Measurements from ENCODE around the gene AKAP6. TPM values are rescaled to one million over a fixed set of nuclear protein-coding genes. Genes with fewer than 3 reads are reported as not detected.

Gene AKAP6
- total RNA-seq, 1 donor from 2014 or later: 1.3 TPM

- DNase-seq (ENCODE audit: low read depth): no peak
- H3K27me3 ChIP-seq (ENCODE audit: control insufficient read depth, insufficient read depth, low read length): no peaks in the 10 kb centered on the region
- no peaks in the 10 kb centered on the region for H3K36me3 ChIP-seq (ENCODE audit: control insufficient read depth, insufficient read depth, low read length)
- no peak for TF ChIP-seq CTCF (IDR thresholded peaks at IDR 0.05; ENCODE audit: insufficient read depth, low read length, poor library complexity, severe bottlenecking)
- H3K4me3 ChIP-seq (ENCODE audit: low read depth, low read length): no peak overlapping the region
Observed at GRCh38 chr14:32883188-32883587, 554.1 kb downstream of the AKAP6 start.

Other genes starting within 250 kb of the AKAP6 start
- not detected in 2 replicates for gene RNU6-7, start 127.3 kb upstream of the AKAP6 start, total RNA-seq
- not detected in 2 replicates for gene RNU6-8, start 126.0 kb upstream of the AKAP6 start, total RNA-seq

Data from kidney epithelial cell (primary cell).